Coronary artery (tissue), 2 donors: ENCODE data around the gene CEP85L.
A peak's percentile ranks its signal among the peaks of the same experiment; 100 is the strongest.

Experiments used
- DNase-seq: peaks from one replicate; pipeline ENCODE4 v3.0.0-alpha.2; 2017; ENCODE audit warnings: low spot score
- H3K27ac ChIP-seq, 2 donors: fragments of 200-600 bp; sonication (generic); one replicate each; pipeline ENCODE4 v1.5.1; 2016 to 2019
- H3K4me3 ChIP-seq: fragments of 200-600 bp; sonication (generic); 2 replicates; pipeline ENCODE4 v1.5.1; 2016; ENCODE audit warnings: mild to moderate bottlenecking, moderate library complexity
- TF ChIP-seq, protein P1 (sequence below): fragments of 200-600 bp; sonication (generic); IDR thresholded peaks from one replicate; pipeline ENCODE4 v1.5.1; 2019; ENCODE audit warnings: antibody characterized with exemption

CEP85L gene

DNA sequence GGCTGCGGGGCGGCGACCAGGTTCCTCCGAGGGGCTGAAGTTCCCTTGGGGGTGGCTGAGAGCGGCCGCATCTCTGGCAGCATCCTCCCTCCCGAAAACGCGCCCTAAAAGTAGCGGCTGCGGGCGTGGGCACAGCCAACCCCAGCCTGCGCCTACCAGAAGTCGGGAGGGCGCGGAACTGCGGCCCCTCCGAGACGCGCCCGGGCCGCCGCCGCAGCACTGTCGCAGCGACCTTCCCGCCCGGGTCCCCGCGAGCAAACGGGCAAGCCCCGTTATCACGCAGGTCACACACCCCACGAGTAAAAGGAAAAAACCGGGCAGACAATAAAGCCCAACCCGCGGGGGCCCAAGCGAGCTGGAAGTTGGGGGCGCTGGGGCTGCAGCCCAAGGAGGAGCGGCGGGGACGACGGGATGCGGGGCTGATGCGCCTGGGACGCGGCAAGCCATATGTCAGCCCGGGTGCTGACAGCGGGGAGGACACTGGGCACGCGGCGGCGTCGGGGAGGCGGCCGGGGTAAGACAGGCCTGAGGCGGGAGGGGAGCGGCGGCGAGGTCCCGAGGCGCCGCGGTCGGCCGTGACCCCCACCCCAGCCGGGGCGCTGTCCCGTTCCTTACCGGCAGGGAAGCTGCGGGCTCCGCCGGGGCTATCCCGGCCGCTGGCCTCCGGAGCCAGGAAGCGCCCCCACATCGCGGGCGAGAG lies 659 bp downstream of the CEP85L start:
- H3K27ac ChIP-seq = peak overlapping the region; percentile 85 to 96
- DNase-seq = peak; percentile 77
- TF ChIP-seq, protein P1, sequence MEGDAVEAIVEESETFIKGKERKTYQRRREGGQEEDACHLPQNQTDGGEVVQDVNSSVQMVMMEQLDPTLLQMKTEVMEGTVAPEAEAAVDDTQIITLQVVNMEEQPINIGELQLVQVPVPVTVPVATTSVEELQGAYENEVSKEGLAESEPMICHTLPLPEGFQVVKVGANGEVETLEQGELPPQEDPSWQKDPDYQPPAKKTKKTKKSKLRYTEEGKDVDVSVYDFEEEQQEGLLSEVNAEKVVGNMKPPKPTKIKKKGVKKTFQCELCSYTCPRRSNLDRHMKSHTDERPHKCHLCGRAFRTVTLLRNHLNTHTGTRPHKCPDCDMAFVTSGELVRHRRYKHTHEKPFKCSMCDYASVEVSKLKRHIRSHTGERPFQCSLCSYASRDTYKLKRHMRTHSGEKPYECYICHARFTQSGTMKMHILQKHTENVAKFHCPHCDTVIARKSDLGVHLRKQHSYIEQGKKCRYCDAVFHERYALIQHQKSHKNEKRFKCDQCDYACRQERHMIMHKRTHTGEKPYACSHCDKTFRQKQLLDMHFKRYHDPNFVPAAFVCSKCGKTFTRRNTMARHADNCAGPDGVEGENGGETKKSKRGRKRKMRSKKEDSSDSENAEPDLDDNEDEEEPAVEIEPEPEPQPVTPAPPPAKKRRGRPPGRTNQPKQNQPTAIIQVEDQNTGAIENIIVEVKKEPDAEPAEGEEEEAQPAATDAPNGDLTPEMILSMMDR = no peak
- peak overlapping the region; percentile 92 for H3K4me3 ChIP-seq

DNA sequence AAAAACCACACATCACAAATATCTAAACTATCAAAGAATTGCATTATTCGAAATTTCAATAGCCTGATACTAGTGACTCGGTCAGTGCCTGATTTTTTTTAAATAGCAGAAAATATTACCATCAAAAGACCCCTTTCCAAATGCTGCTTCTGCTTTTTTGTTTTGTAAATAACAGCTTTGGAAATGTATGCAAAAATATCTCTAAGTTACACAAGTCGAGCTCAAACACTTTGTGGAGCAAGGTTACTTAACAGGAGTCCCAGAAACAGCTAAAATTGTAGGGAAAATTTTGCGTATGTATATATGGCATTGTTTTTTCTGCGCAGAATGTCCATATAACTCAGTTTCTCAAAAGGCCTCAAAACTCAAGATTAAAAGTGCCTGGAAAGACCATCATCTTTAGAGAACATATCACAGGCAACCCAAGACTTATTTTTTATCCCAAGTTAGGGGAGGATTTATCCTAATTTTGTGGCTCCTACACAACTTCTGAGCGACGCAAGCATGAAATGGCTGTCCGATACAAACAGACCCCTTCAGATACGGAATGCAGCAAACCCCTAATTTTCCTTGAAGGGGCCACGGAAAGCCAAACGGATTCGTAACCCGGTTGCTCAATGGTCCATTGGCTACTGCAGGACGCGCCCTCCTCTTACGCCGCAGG lies 1.3 kb downstream of the CEP85L start:
- peak overlapping the region; percentile 85 to 96 for H3K27ac ChIP-seq
- TF ChIP-seq, protein P1 = no peak
- DNase-seq = no peak
- peak overlapping the region; percentile 92 for H3K4me3 ChIP-seq

- TF ChIP-seq, protein P1 = no peak
- H3K27ac ChIP-seq = no peak overlapping the region
- no peak for DNase-seq
- peak overlapping the region; percentile 92 for H3K4me3 ChIP-seq
Measured at GRCh38 chr6:118648866-118649554, 2.4 kb downstream of the CEP85L start.

DNA sequence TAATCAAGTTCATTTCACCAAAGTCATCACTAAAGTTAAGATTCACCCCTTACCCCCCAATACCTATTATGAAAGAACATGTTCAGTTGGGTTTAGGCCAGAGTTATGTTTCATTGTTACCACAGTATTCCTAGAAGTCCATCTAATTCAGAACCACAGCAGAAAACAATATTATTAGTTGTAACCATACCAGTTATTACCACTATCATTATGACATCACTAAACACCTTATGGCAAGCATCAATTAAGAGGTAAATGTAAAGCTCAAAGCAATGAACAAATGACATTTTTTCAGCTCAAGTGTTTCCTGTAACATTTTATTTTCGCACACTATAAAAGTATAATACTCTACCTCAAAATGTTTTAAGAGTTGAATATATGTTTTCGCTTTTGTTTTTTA lies 4.4 kb downstream of the CEP85L start:
- no peak for DNase-seq
- Histone ChIP-seq H3K27ac (no peak overlapping the region), H3K4me3 (no peak overlapping the region)
- TF ChIP-seq, protein P1 = no peak

GRCh38 chr6:118645395-118645794 lies 6.0 kb downstream of the CEP85L start:
- TF ChIP-seq, protein P1 = no peak
- no peak for DNase-seq
- H3K27ac ChIP-seq = no peak overlapping the region
- no peak overlapping the region for H3K4me3 ChIP-seq

- TF ChIP-seq, protein P1 = no peak
- no peak for DNase-seq
- H3K4me3 ChIP-seq = no peak overlapping the region
- H3K27ac ChIP-seq = no peak overlapping the region
Measured at GRCh38 chr6:118644007-118644406, 7.4 kb downstream of the CEP85L start.
